OCI-LY1 (cell line): ENCODE measurements around the gene PLEKHA7.

Experiments used
- H2AFZ ChIP-seq: fragments of 200-600 bp; sonication (generic), shearing (Covaris generic); 2 replicates; pipeline ENCODE4 v1.6.0; 2014; ENCODE audit warnings: antibody characterized with exemption, mild to moderate bottlenecking, low read length
- H3F3A ChIP-seq: fragments of 200-600 bp; sonication (generic), shearing (Covaris generic); 2 replicates; pipeline ENCODE4 v1.6.0; 2014; ENCODE audit warnings: mild to moderate bottlenecking, antibody characterized with exemption, low read length, moderate library complexity; ENCODE audit not compliant: insufficient read depth
- H3K27ac ChIP-seq: fragments of 200-600 bp; sonication (generic); 2 replicates; pipeline ENCODE4 v1.5.1; 2014; ENCODE audit warnings: low read length, mixed run types, mild to moderate bottlenecking, low read depth; ENCODE audit not compliant: poor library complexity, severe bottlenecking
- H3K27me3 ChIP-seq: fragments of 200-600 bp; sonication (generic); 2 replicates; pipeline ENCODE4 v1.6.0; 2014; ENCODE audit warnings: antibody characterized with exemption, mild to moderate bottlenecking, low read length, moderate library complexity; ENCODE audit not compliant: insufficient read depth
- H3K36me3 ChIP-seq: fragments of 200-600 bp; sonication (generic); 2 replicates; pipeline ENCODE4 v1.6.1; 2014; ENCODE audit warnings: mild to moderate bottlenecking, antibody characterized with exemption, low read length, moderate library complexity, mixed read lengths; ENCODE audit not compliant: insufficient read depth
- H3K4me1 ChIP-seq: fragments of 200-600 bp; sonication (generic); 2 replicates; pipeline ENCODE4 v1.5.1; 2014; ENCODE audit warnings: mild to moderate bottlenecking, low read length, moderate library complexity; ENCODE audit not compliant: insufficient read depth, severe bottlenecking
- H3K4me2 ChIP-seq: fragments of 200-600 bp; sonication (generic), shearing (Covaris generic); 2 replicates; pipeline ENCODE4 v1.6.1; 2014; ENCODE audit warnings: low read length
- H3K4me3 ChIP-seq: fragments of 200-600 bp; sonication (generic); 2 replicates; pipeline ENCODE4 v1.5.1; 2014; ENCODE audit warnings: low read length, low read depth, mild to moderate bottlenecking, mixed read lengths; ENCODE audit not compliant: poor library complexity, severe bottlenecking
- H3K79me2 ChIP-seq: fragments of 200-600 bp; shearing (Covaris generic); 2 replicates; pipeline ENCODE4 v1.6.1; 2016; ENCODE audit warnings: mixed run types, low read length, mixed read lengths; ENCODE audit not compliant: insufficient read depth
- H3K9ac ChIP-seq: fragments of 200-600 bp; sonication (generic), shearing (Covaris generic); 2 replicates; pipeline ENCODE4 v1.6.1; 2014; ENCODE audit warnings: mild to moderate bottlenecking, low read length, mixed read lengths
- H3K9me2 ChIP-seq: fragments of 200-600 bp; sonication (generic), shearing (Covaris generic); 2 replicates; pipeline ENCODE4 v1.6.1; 2014; ENCODE audit warnings: low read depth, mild to moderate bottlenecking, low read length, mixed read lengths
- H3K9me3 ChIP-seq: fragments of 200-600 bp; shearing (Covaris generic); 2 replicates; pipeline ENCODE4 v1.6.1; 2014; ENCODE audit warnings: low read length, mixed read lengths
- H4K20me1 ChIP-seq: fragments of 200-600 bp; sonication (generic), shearing (Covaris generic); 2 replicates; pipeline ENCODE4 v1.6.0; 2016; ENCODE audit warnings: mild to moderate bottlenecking, low read length; ENCODE audit not compliant: insufficient read depth
- EZH2 ChIP-seq: fragments of 200-600 bp; sonication (generic), shearing (Covaris generic); IDR thresholded peaks from 2 replicates; pipeline ENCODE4 v1.8.0; 2017; ENCODE audit warnings: borderline replicate concordance, mixed run types, mild to moderate bottlenecking, antibody characterized with exemption, low read length, moderate library complexity, mixed read lengths
- TF ChIP-seq, protein P1 (sequence below): fragments of 200-600 bp; sonication (generic), shearing (Covaris generic); IDR thresholded peaks from 2 replicates; pipeline ENCODE4 v1.5.1; 2017; ENCODE audit warnings: mild to moderate bottlenecking, antibody characterized with exemption, low read length, moderate library complexity, mixed read lengths

PLEKHA7 gene

DNA sequence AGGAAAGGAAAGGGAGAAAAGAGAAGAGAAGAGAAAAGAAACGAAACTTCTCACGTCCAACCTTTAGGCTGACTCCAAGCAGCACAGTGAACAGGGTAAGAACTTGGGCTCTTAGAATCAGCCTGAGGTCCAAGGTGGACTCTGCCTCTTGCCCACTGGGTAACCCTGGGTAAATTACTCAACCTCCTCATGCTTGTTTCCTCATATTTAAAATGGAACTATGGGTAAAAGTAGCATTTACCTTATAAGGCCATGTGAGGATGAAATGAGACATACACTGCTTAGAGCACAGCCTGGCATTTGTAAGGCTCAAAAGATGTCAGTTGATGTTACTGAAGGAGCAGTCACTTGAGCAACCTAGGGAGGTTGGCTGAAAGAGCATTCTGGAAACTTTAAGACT lies 167.9 kb downstream of the PLEKHA7 start:
- no peaks in the 10 kb centered on the region for H3K4me1 ChIP-seq
- H3K36me3 ChIP-seq: no peaks in the 10 kb centered on the region
- no peak overlapping the region for H3K9ac ChIP-seq
- H3K27me3 ChIP-seq: no peaks in the 10 kb centered on the region
- no peaks in the 10 kb centered on the region for H3K79me2 ChIP-seq
- H3K4me3 ChIP-seq: no peak overlapping the region
- H3K4me2 ChIP-seq: no peak overlapping the region
- H3K9me2 ChIP-seq: no peaks in the 10 kb centered on the region
- TF ChIP-seq EZH2: no peak
- TF ChIP-seq, protein P1, sequence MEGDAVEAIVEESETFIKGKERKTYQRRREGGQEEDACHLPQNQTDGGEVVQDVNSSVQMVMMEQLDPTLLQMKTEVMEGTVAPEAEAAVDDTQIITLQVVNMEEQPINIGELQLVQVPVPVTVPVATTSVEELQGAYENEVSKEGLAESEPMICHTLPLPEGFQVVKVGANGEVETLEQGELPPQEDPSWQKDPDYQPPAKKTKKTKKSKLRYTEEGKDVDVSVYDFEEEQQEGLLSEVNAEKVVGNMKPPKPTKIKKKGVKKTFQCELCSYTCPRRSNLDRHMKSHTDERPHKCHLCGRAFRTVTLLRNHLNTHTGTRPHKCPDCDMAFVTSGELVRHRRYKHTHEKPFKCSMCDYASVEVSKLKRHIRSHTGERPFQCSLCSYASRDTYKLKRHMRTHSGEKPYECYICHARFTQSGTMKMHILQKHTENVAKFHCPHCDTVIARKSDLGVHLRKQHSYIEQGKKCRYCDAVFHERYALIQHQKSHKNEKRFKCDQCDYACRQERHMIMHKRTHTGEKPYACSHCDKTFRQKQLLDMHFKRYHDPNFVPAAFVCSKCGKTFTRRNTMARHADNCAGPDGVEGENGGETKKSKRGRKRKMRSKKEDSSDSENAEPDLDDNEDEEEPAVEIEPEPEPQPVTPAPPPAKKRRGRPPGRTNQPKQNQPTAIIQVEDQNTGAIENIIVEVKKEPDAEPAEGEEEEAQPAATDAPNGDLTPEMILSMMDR: no peak
- H3F3A ChIP-seq: no peaks in the 10 kb centered on the region
- no peak overlapping the region for H2AFZ ChIP-seq
- no peaks in the 10 kb centered on the region for H3K9me3 ChIP-seq
- no peak overlapping the region for H3K27ac ChIP-seq
- no peaks in the 10 kb centered on the region for H4K20me1 ChIP-seq

DNA sequence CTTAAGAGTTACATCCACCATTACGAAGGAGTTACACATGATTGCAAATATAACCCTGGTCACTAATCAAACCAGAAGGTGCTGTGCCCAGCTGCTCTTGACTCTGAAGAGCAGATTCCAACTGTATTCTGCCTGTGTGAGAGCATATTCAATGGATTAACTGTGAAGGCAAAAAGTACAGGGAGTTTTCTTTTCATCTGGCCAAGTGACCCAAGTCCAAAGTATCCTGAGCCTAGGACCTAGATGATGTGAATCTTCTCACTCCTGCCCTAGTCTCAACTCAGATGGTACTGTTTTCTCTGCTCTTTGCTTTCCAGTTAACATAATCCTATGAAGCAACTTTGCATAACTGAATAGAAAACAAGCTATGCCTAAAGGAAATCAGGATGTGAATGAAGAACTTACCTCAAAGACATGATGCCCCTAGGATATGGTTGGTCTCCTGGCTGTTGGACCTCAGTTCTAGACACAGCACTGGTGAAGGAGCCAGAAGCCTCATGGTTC lies 169.9 kb downstream of the PLEKHA7 start:
- no peak overlapping the region for H2AFZ ChIP-seq
- TF ChIP-seq, protein P1: no peak
- no peak for TF ChIP-seq EZH2
- no peaks in the 10 kb centered on the region for H3K27me3 ChIP-seq
- H3K4me2 ChIP-seq: no peak overlapping the region
- H3F3A ChIP-seq: no peaks in the 10 kb centered on the region
- no peaks in the 10 kb centered on the region for H3K9me2 ChIP-seq
- H3K27ac ChIP-seq: no peak overlapping the region
- H3K4me3 ChIP-seq: no peak overlapping the region
- H3K36me3 ChIP-seq: no peaks in the 10 kb centered on the region
- H3K4me1 ChIP-seq: no peaks in the 10 kb centered on the region
- H3K79me2 ChIP-seq: no peaks in the 10 kb centered on the region
- H3K9ac ChIP-seq: no peak overlapping the region
- H3K9me3 ChIP-seq: no peaks in the 10 kb centered on the region
- no peaks in the 10 kb centered on the region for H4K20me1 ChIP-seq

DNA sequence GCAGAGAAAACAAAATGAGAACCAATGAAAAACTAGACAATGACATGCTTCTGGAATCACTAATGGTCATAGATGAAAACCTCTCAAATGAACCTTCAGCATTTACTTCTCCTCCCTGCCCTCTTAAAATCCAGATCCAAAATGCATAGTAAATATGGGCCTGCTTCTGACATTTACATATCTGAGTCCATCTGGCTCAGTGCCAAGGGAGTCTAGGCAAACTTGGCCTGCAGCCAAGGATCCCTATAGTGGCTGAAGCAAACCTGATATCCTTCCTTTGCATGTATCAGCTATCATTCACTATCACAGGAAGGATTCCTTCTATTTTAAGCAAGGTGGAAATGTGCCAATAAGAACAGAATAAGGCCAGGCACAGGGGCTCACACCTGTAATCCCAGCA lies 170.9 kb downstream of the PLEKHA7 start:
- Histone ChIP-seq H3K4me1 (no peaks in the 10 kb centered on the region), H3K27me3 (no peaks in the 10 kb centered on the region), H3K9me2 (no peaks in the 10 kb centered on the region), H3K4me3 (no peak overlapping the region), H4K20me1 (no peaks in the 10 kb centered on the region), H3K27ac (no peak overlapping the region), H3F3A (no peaks in the 10 kb centered on the region), H3K79me2 (no peaks in the 10 kb centered on the region), H3K9ac (no peak overlapping the region), H3K36me3 (no peaks in the 10 kb centered on the region), H3K4me2 (no peak overlapping the region), H3K9me3 (no peaks in the 10 kb centered on the region), H2AFZ (no peak overlapping the region)
- TF ChIP-seq, protein P1: no peak
- no peak for TF ChIP-seq EZH2
